IgD-negative memory B cell (primary cell): ENCODE results near the gene CEP76. TPM values are rescaled to one million over a fixed set of nuclear protein-coding genes. Genes with fewer than 3 reads are reported as not detected.
"Not testable (repeated sequence)": the region's sequence is repeated elsewhere in the genome, so short reads cannot be mapped to it uniquely, and the experiment has no call there.

Source experiments
- H3K27ac Mint-ChIP-seq, 3 donors: one replicate each; pipeline ENCODE4 v1.8.0; 2020 to 2022; ENCODE audit warnings: mild to moderate bottlenecking in 3 of 3, mixed read lengths in 3 of 3, moderate library complexity in 1 of 3
- H3K27me3 Mint-ChIP-seq: one replicate; pipeline ENCODE4 v1.8.0; 2021; ENCODE audit warnings: mixed read lengths
- H3K36me3 Mint-ChIP-seq: one replicate; pipeline ENCODE4 v1.8.0; 2020; ENCODE audit warnings: mild to moderate bottlenecking, mixed read lengths
- H3K4me1 Mint-ChIP-seq, 3 donors: one replicate each; pipeline ENCODE4 v1.8.0; 2020 to 2022; ENCODE audit warnings: mixed read lengths in 3 of 3, mild to moderate bottlenecking in 1 of 3
- H3K4me3 Mint-ChIP-seq, 4 donors: one replicate each; pipeline ENCODE4 v1.8.0; 2020 to 2022; ENCODE audit warnings: mild to moderate bottlenecking in 4 of 4, mixed read lengths in 4 of 4, moderate library complexity in 3 of 4
- H3K9me3 Mint-ChIP-seq, 3 donors: one replicate each; pipeline ENCODE4 v1.8.0; 2020 to 2021; ENCODE audit warnings: mixed read lengths in 3 of 3, mild to moderate bottlenecking in 1 of 3
- polyA plus RNA-seq: library from polyadenylated mRNA; unstranded; fragments of 300-500 nt; fragmentation: Illumina TruSeq; gene quantifications from one replicate; pipeline ENCODE4 v1.2.3, GENCODE V29; 2021

CEP76 gene
- polyA plus RNA-seq, 1 donor from 2014 or later: 8.5 TPM

DNA sequence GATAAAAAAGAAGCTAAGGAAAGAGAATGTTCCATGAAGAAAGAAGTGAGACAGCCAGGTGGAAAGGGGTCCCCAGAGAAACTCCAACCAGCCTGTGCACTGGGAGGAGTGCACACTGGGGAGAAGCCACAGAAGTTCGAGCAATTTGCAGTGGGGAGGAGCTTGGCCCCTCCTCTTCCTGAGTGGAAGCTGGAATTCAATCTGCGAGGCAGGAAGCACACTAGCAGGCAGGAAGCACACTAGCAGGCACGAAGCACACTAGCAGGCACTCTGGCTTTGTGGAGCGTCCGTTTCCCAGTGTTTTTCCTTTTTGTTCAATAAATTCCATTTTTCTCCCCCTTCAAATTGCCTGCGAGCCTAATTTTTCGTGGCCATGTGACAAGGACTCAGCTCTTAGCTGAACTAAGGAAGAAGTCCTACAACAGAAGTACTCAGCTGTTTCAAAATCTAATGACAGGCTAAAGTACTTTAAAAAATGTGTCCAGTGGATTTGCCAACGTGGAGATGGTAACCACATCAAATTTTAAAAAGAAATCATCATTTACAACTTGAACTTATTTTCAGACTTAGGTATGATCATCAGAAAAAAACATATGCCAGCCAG is 23.2 kb downstream of the CEP76 start:
- Mint-ChIP-seq H3K27ac (no peak overlapping the region), H3K36me3 (peaks cover 4% of the 10 kb centered on the region), H3K9me3 (no peaks in the 10 kb centered on the region), H3K4me3 (no peak overlapping the region), H3K4me1 (peaks cover 0 to 4% (median 0%) of the 10 kb centered on the region in 3 donors), H3K27me3 (no peaks in the 10 kb centered on the region)

DNA sequence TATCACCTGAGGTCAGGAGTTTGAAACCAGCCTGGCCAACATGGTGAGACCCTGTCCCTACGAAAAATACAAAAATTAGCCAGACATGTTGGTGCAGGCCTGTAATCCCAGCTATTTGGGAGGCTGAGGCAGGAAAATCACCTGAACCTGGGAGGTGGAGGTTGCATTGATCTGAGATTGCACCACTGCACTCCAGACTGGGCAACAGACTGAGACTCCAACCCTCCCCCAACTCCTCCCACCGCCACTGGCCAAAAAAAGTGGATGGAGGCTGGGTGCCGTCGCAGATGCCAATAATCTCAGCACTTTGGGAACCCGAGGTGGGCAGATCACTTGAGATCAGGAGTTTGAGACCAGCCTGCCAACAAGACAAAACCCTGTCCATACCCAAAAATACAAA is 34.5 kb downstream of the CEP76 start:
- H3K9me3 Mint-ChIP-seq: no peaks in the 10 kb centered on the region
- no peaks in the 10 kb centered on the region for H3K36me3 Mint-ChIP-seq
- H3K27me3 Mint-ChIP-seq: no peaks in the 10 kb centered on the region
- H3K4me1 Mint-ChIP-seq: no peaks in the 10 kb centered on the region
- no peak overlapping the region for H3K27ac Mint-ChIP-seq
- no peak overlapping the region for H3K4me3 Mint-ChIP-seq

DNA sequence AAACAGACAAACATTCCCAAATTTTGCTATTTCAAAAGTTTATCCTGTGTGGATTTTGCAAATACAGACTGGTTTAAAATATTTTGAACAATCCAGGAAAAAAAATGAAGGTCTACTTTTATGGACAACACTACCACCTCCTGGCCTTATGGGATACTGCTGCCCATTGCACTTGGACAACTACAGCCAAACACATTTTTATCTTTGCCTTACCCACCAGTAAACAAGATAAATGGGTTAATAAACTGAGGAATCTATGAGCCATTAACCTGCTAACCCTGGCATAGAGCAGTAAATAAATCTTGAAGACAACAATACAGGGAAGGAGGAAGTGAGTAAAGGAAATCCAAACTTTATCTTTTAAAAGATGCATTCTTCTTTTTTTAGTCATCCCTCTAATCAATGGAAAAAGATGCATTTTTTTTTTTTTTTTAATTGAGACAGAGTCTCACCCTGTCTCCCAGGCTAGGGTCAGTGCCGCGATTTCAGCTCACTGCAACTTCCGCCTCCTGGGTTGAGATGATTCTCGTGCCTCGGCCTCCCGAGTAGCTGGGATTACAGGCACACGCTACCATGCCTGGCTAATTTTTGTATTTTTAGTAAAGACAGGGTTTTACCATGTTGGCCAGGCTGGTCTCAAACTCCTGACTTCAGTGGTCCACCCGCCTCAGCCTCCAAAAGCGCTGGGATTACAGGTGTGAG is 42.5 kb downstream of the CEP76 start:
- peaks cover 2% of the 10 kb centered on the region for H3K36me3 Mint-ChIP-seq
- H3K27me3 Mint-ChIP-seq: peaks cover 10% of the 10 kb centered on the region
- peak overlapping the region; percentile 48 to 81 (median 52) for H3K4me3 Mint-ChIP-seq
- peaks cover 6 to 12% (median 7%) of the 10 kb centered on the region in 3 donors for H3K4me1 Mint-ChIP-seq
- H3K27ac Mint-ChIP-seq: no peak overlapping the region
- H3K9me3 Mint-ChIP-seq: no peaks in the 10 kb centered on the region

DNA sequence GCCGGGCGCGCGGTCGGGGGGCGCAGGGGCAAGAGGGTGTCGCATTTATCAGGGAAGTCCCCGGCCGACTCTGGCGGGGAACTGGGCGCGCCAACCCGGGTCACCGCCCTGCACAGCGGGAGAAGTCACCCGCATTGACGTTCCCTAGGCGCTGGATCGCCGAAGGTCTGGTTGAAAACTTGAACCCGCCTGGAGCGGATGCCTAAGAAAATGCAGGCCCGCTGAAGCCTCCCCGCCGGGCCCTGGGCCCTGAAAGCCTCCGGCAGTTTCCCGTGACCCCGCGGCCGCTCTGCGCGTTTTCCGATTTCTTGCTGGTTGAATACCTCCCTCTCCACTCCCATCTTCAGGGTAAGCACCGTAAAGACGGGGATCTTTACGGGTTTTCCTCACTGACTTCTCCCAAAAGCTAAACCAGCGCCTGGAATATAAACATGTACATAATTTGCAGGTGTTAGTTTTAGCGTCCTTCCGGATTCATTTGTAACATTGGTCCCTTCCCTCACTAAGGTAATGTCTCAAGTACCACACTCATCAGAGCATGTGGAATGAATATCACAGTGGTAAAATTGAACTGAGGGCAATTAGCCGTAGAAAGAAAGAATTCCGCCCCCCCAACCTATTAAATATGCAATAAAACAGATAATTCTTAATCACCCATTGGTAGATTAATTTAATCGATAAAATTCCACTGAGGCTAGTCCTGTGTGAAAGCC is 43.9 kb downstream of the CEP76 start:
- Mint-ChIP-seq H3K27me3 (peaks cover 10% of the 10 kb centered on the region), H3K27ac (peak overlapping the region; percentile 18 to 72 (median 34)), H3K4me3 (peak overlapping the region; percentile 83 to 99 (median 93)), H3K9me3 (no peaks in the 10 kb centered on the region), H3K4me1 (peaks cover 6 to 12% (median 7%) of the 10 kb centered on the region in 3 donors), H3K36me3 (peaks cover 2% of the 10 kb centered on the region)

DNA sequence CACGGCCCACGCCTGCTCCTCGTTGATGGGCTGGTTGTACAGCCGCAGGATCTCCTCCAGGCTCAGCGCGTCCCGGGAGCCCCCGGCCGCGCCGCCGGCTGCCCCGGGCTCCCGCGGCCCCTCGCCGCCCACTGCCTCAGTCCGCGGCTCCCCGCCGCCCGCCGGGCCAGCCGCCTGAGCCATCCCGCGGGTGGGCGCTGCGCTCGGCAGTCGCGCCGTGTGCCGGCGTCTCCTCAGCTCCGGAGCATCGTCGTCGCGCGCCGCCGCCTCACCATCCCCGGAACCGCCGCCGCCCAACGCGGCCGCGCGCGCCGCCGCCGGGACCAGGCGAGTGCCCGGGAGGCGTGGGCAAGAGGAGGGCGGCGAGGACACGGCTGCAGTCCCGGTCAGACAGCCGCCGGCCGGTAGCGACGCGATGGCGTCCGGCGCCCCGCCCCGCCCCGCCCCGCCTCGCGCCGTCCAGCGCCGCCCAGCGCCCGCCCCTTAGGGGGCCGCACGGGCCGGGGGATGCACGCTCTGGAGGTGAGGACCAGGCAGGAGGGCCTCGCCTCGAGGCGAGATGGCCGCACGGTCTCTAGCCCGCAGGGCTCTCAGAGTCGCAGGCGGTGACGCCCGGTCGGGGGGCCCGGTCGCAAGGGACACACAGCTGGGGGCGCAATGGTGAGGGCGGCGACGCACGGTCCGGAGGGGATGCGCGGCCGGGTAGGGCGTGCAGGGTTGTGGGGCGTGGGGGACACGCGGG is 44.7 kb downstream of the CEP76 start, which contains the start of gene SPIRE1:
TSS of gene SPIRE1 (minus strand) at position 424 of the 742 bp plus-strand sequence. CDS start at position 183, 241 bp downstream.
- Mint-ChIP-seq H3K27me3 (peaks cover 13% of the 10 kb centered on the region), H3K9me3 (no peaks in the 10 kb centered on the region), H3K36me3 (peaks cover 2% of the 10 kb centered on the region), H3K4me1 (peaks cover 6 to 12% (median 9%) of the 10 kb centered on the region in 3 donors), H3K4me3 (peak within 1 kb of the TSS; percentile 83 to 99 (median 93)), H3K27ac (peak within 1 kb of the TSS; percentile 18 to 72 (median 34))

- Mint-ChIP-seq H3K27ac (no peak overlapping the region), H3K36me3 (peaks cover 2% of the 10 kb centered on the region), H3K4me3 (peak overlapping the region; percentile 44 to 93 (median 78)), H3K4me1 (peaks cover 6 to 12% (median 9%) of the 10 kb centered on the region in 3 donors), H3K9me3 (no peaks in the 10 kb centered on the region), H3K27me3 (peaks cover 13% of the 10 kb centered on the region)
Measured at GRCh38 chr18:12656938-12657683, 45.4 kb downstream of the CEP76 start.

- peak overlapping the region in 1 of 3 donors; percentile 3 for H3K27ac Mint-ChIP-seq
- peaks cover 13% of the 10 kb centered on the region for H3K27me3 Mint-ChIP-seq
- peaks cover 6 to 12% (median 9%) of the 10 kb centered on the region in 3 donors for H3K4me1 Mint-ChIP-seq
- peak overlapping the region; percentile 44 to 93 (median 78) for H3K4me3 Mint-ChIP-seq
- peaks cover 2% of the 10 kb centered on the region for H3K36me3 Mint-ChIP-seq
- H3K9me3 Mint-ChIP-seq: no peaks in the 10 kb centered on the region
Measured at GRCh38 chr18:12656605-12656937, 46.0 kb downstream of the CEP76 start.

DNA sequence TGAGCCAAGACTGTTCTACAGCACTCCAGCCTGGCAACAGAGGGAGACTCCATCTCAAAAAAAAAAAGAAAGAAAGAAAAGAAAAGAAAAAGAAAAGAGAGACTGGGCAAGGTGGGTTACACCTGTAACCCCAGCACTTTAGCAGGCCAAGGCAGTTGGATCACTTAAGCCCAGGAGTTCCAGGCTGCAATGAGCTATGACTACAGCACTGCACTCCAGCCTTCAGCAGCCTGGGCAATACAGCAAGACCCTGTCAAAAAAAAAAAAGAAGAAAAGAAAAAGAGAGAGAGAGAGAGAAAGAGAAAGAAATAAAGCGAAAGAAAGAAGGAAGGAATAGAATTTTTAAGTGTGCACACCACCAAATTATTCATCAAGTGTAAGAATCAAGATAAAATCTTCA is 47.6 kb downstream of the CEP76 start:
- H3K9me3 Mint-ChIP-seq: no peaks in the 10 kb centered on the region
- H3K4me3 Mint-ChIP-seq: peak overlapping the region in 1 of 4 donors; percentile 74
- peaks cover 6 to 12% (median 9%) of the 10 kb centered on the region in 3 donors for H3K4me1 Mint-ChIP-seq
- H3K27me3 Mint-ChIP-seq: peaks cover 13% of the 10 kb centered on the region
- peaks cover under 1% of the 10 kb centered on the region for H3K36me3 Mint-ChIP-seq
- no peak overlapping the region for H3K27ac Mint-ChIP-seq

DNA sequence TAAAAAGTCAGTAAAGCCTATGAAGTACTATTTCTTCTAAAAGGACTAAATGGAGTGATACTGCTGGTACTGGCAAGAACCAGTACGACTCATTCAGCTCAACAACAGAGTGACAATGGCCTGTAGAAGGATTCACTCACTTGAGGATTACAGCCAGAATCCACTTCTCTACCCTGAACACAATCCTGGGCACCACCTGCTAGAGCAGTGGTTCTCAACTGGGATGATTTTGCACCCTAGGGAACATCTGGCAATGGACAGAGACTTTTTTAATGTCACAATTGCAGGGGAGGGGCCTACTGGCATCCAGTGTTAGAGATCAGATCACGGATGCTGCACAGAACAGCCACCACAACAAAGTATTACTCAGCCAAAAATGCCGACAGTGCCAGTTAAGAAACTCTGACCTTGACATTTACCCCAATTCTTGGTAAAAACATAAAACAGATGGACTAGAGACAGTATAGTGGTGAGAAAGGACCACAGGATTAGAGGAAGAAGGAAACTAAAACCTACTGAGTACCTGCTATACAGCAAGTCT is 49.6 kb downstream of the CEP76 start:
- Mint-ChIP-seq H3K4me3 (no peak overlapping the region), H3K27me3 (peaks cover 13% of the 10 kb centered on the region), H3K27ac (no peak overlapping the region), H3K36me3 (no peaks in the 10 kb centered on the region), H3K9me3 (no peaks in the 10 kb centered on the region), H3K4me1 (peaks cover 3 to 6% (median 5%) of the 10 kb centered on the region in 3 donors)

DNA sequence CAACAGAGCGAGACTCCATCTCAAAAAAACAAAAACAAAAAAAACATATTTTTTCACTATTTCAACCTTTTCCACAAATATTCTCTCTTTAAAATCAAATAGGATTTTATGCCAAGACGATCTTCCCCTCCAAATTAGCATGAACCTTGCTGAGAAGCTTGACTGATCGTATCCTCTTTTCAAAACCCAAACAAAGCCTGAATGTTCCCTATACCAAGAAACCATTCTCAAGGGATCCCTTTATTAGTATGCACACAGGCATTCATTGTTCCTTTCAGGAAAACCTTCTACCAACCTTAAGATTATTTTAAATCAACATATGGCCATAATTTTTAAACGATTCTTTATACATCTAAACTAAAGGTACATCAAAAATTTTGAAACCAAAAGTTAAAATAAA is 50.9 kb downstream of the CEP76 start:
- Mint-ChIP-seq H3K9me3 (no peaks in the 10 kb centered on the region), H3K36me3 (no peaks in the 10 kb centered on the region), H3K4me3 (no peak overlapping the region), H3K4me1 (peaks cover 2 to 5% (median 3%) of the 10 kb centered on the region in 3 donors), H3K27ac (no peak overlapping the region), H3K27me3 (peaks cover 12% of the 10 kb centered on the region)

DNA sequence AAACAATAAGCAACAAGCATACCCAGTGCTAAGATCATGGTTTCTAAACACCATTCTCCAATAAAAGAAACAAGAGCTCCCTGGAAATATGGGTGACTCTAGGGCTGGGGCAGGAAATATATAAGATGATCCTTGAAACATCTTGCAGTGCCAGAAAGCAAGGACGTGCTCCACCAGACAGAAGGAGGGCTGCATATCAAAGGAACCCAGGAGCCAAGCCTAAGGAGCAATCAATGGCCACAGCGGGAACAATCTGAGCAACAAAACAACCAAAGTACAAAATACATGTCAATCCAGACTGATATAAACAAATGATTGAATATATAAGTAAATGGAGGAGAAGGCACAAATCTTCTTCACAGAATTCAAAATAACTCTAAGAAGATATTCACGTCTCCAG is 54.8 kb downstream of the CEP76 start:
- Mint-ChIP-seq H3K36me3 (no peaks in the 10 kb centered on the region), H3K9me3 (no peaks in the 10 kb centered on the region), H3K4me3 (no peak overlapping the region)

GRCh38 chr18:12645751-12646203 is 56.7 kb downstream of the CEP76 start:
- Mint-ChIP-seq H3K4me3 (no peak overlapping the region), H3K27me3 (peaks cover 3% of the 10 kb centered on the region), H3K36me3 (no peaks in the 10 kb centered on the region), H3K4me1 (peaks cover 0 to 2% (median 0%) of the 10 kb centered on the region in 3 donors), H3K9me3 (no peaks in the 10 kb centered on the region), H3K27ac (no peak overlapping the region)

More for the DNA sequence above, 54.8 kb downstream of the CEP76 start:
- Mint-ChIP-seq H3K4me1 (peaks cover 0 to 2% (median 0%) of the 10 kb centered on the region in 3 donors), H3K27ac (no peak overlapping the region), H3K27me3 (peaks cover 3% of the 10 kb centered on the region)

DNA sequence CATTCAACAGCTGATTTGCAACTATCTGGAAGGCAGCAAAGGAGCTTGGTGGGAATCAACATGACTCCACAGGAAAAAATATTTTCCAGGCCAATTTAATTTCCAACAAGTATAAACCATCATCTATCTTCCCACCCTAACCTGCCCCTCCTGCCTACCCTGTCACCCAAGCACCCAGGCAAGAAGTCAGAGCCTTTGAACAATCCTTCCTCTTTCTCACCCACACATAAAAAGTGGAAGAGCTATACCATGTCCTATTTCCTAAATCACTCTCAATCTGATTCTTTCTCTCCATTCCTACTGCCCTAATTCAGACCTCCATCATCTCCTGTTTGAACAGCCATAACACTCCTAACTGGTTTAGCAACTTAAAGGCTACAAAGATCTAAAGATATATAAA is 57.3 kb downstream of the CEP76 start:
- Mint-ChIP-seq H3K9me3 (no peaks in the 10 kb centered on the region), H3K27me3 (peaks cover 3% of the 10 kb centered on the region), H3K36me3 (no peaks in the 10 kb centered on the region), H3K4me3 (no peak overlapping the region), H3K4me1 (peaks cover 0 to 2% (median 0%) of the 10 kb centered on the region in 3 donors), H3K27ac (peak overlapping the region in 1 of 3 donors; percentile 86)

GRCh38 chr18:12643756-12644155 is 58.8 kb downstream of the CEP76 start:
- not testable (repeated sequence) for H3K9me3 Mint-ChIP-seq, H3K4me3 Mint-ChIP-seq, H3K27ac Mint-ChIP-seq

More at GRCh38 chr18:12643756-12644155, 58.8 kb downstream of the CEP76 start:
- H3K36me3 Mint-ChIP-seq, H3K4me1 Mint-ChIP-seq, H3K27me3 Mint-ChIP-seq: not testable (repeated sequence)
